ENCODE measurements around the gene PHF23.
A peak's percentile ranks its signal among the peaks of the same experiment; 100 is the strongest.

Gene PHF23

DNA sequence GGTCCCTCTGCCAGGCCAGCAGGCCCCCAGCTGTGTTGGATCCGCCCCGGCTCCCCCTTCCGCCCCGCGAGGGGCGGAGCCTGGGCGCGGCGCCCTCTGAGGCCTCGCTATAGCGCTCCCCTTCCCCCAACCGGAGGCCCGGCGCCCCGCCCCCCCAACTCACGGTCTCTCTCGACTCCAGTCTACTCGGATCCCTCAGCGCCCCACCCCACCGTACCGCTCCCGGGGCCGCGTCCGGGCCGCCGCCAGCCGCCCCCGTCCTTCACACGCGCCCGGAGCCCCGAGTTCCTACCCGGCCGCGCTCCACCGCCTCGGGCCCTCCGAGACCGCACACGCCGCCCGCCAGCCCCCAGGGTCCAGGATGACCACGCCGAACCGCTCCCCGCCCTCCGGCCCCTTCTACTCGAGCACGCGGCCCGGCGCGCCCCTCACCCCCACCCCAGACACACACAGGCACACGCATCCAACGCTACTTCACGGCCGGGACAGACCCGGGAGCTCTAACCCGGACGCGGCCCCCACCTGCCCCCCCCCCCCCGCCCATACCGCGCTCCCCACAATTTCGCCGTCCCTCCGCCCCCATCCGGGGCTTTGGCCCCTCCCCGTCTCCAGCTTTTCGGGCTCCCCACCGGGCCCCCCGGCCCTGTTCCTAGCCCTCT lies 1.4 kb downstream of the PHF23 start:
- DNase-seq = peak; percentile 22

- no peak for DNase-seq
These were observed 1.9 kb downstream of the PHF23 start for GRCh38 chr17:7237266-7237760.

GRCh38 chr17:7236808-7237207 lies 2.4 kb downstream of the PHF23 start:
- DNase-seq = no peak

- DNase-seq = no peak
These were observed 3.3 kb downstream of the PHF23 start for GRCh38 chr17:7235693-7236665.

DNA sequence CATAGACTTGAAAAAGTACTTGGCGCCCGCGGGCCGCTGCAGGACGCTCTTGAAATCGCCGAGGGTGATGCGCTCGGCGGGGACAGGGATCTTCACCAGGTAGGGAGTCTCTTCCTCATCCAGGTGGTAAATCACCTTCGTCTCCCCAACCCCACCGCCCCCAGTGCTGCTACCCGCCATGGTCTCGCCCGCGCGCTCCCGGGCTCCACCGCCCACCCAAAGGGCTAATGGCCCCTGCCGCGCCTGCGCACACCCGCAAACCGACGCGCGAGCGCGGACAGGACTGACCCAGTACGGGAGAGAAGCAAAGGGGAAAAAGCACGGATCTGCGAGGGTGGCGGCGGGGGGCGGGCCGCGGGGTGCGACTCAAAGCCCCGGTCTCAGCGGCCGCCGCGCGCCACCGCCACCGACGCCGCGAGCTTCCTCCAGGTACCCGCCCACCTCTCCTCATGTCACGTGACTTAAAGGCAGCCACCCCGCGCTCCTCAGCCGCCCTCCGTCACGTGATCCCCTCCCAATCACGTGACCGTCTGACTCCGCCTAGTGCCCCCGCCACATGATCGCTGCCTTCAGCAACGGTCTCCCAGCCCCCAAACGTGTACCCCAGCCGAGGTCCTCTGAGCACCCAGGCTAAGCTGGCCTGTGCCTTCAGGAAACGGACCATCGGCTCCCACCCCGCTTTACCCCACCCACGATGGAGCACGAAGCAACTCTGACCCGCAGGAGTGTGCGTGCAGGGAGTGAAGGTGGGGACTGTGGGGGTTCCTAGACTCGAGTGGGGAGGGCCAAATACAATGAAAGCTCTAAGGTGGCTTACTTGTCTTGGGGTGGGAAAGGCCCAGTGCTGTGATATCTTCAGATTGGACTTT lies 4.9 kb downstream of the PHF23 start, which contains the start of gene DVL2:
DVL2 (minus strand) TSS at position 435 of the 869 bp plus-strand sequence; CDS start at position 180, 255 bp downstream.
- peak; percentile 68 for DNase-seq

- no peak for DNase-seq
These were observed 5.6 kb downstream of the PHF23 start for GRCh38 chr17:7233701-7234082.

DNA sequence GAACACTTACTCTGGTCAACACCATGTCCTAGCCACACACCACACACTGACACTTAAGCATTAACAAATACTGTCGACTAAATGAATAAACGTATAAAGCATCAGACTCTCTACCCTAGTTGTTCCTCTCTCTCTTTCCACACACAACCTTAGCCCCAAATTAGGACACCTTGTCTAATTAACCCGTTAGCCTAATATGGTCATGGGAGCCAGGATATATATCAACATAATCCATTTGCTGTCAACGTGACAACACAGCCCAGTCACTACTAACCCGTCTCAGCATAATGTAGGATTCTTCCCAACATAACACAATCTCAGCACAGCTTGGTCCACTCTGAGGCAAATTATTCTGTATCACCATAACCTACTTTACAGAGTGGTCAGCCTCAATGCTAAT lies 7.1 kb downstream of the PHF23 start:
- no peak for DNase-seq

DNA sequence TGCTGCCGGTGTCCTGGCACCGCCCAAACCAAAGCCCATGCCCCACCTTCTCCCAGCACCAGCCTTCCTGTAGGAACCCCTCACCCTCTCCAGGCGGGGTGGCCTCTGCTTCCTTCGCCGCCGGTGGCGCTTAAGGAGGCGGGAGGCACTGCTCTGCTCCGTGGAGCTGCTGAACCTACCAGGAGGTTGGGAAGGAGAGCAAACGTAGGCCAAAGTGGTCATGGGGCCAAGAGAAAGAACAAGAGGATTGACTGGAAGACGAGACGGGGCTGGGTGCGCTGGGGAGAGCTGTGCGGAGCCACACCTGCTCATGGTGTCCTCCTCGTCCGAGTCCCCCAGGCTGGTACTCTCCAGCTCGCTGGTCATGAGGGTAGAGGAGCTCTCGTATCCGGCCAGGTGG lies 9.8 kb downstream of the PHF23 start:
- DNase-seq = no peak

DNA sequence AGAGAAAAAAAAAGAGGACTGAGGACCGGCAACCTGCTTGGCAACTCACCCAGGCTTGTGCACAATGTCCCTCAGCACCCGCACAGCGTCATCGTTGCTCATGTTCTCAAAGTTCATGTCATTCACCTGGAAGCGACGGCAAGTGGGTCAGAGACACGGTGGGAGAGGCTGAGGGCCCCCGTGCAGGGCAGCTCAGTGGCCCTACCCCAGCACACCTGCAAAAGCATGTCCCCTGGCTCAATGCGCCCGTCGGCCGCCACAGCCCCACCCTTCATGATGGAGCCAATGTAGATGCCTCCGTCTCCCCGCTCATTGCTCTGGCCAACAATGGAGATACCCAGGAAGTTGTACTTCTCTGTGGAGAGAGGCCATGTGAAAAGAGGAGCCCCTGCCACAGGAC lies 10.3 kb downstream of the PHF23 start:
- DNase-seq = no peak

- no peak for DNase-seq
These were observed 12.2 kb downstream of the PHF23 start for GRCh38 chr17:7226721-7227710.

GRCh38 chr17:7225711-7226331 lies 13.4 kb downstream of the PHF23 start:
- DNase-seq = no peak

DNA sequence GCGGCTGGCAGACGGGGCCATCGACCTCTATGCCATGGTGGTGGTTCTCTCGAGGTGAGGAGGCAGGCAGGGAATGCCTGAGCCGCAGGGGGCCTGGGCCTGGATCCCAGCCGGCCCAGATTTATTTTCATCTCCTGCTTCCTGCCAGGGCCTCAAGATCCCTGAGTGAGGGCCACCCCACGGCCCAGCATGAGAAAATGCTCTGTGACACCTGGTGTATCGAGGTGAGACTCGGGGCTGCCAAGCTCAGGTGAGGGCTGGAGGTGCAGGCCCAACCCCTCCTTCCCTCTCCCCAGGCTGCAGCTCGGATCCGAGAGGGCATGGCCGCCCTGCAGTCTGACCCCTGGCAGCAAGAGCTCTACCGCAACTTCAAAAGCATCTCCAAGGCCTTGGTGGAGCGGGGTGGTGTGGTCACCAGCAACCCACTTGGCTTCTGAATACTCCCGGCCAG lies 14.6 kb downstream of the PHF23 start:
- no peak for DNase-seq

- no peak for DNase-seq
These were observed 15.1 kb downstream of the PHF23 start for GRCh38 chr17:7224110-7224509.

GRCh38 chr17:7223375-7223774 lies 15.9 kb downstream of the PHF23 start:
- no peak for DNase-seq

GRCh38 chr17:7222972-7223292 lies 16.3 kb downstream of the PHF23 start:
- DNase-seq = no peak

DNA sequence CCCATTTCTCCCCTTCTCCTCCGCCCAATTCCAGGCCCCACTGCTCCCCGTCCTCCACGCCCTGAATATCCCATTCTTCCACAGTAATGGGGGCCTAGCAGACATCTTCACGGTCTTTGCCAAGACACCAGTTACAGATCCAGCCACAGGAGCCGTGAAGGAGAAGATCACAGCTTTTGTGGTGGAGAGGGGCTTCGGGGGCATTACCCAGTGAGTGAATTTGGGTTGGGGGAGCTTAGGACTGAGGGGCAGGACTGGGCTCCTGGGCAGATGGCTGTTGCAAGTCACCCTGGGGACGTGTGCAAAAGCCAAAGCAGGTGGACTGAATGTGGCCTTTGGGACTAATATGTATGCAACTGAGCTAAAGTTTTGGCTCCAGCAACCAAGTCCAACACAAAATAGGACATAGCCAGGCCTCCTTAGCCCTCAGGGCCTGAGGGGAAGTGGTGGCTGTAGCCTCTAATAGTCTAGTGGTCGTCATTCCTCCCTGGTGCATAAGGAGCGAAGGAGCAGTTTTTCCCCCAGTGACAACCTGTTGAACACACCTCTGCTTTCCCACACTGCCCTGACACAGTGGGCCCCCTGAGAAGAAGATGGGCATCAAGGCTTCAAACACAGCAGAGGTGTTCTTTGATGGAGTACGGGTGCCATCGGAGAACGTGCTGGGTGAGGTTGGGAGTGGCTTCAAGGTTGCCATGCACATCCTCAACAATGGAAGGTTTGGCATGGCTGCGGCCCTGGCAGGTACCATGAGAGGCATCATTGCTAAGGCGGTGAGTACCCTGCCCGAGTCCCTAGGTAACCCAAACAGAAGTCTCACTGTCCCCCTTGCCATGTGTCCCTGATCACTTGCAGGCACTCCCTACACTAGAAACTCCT lies 16.9 kb downstream of the PHF23 start:
- no peak for DNase-seq

- DNase-seq = no peak
These were observed 17.8 kb downstream of the PHF23 start for GRCh38 chr17:7221278-7222092.

GRCh38 chr17:7220593-7221277 lies 18.5 kb downstream of the PHF23 start:
- DNase-seq = no peak
